ENCODE results near the gene SNX5.

GRCh38 chr20:17909869-17910321 lies 58.7 kb downstream of the SNX5 start:
- no peak for TF ChIP-seq CTCF (optimal IDR thresholded peaks at IDR 0.05 in 1 of 3, IDR thresholded peaks at IDR 0.05 in 1 of 3, conservative IDR thresholded peaks at IDR 0.05 in 1 of 3; ENCODE audit: extremely low read depth in 1 of 3, insufficient read depth in 2 of 3, low read length in 3 of 3)
- TF ChIP-seq EZH2 (IDR thresholded peaks at IDR 0.05; ENCODE audit: low read length): no peak

All from keratinocyte (primary cell).